Stimulated activated CD8-positive, alpha-beta memory T cell treated with anti-CD3 and anti-CD28 coated beads, Interleukin-15, amount 100 ng/mL, for 4 hours (primary cell): ENCODE data around the gene ALOXE3.
A peak's percentile ranks its signal among the peaks of the same experiment; 100 is the strongest.

Experiments used
- DNase-seq, 2 donors: peaks; one replicate each; pipeline ENCODE4 v3.0.0-alpha.2; 2020; ENCODE audit warnings: low read depth in 2 of 2

Gene ALOXE3

DNA sequence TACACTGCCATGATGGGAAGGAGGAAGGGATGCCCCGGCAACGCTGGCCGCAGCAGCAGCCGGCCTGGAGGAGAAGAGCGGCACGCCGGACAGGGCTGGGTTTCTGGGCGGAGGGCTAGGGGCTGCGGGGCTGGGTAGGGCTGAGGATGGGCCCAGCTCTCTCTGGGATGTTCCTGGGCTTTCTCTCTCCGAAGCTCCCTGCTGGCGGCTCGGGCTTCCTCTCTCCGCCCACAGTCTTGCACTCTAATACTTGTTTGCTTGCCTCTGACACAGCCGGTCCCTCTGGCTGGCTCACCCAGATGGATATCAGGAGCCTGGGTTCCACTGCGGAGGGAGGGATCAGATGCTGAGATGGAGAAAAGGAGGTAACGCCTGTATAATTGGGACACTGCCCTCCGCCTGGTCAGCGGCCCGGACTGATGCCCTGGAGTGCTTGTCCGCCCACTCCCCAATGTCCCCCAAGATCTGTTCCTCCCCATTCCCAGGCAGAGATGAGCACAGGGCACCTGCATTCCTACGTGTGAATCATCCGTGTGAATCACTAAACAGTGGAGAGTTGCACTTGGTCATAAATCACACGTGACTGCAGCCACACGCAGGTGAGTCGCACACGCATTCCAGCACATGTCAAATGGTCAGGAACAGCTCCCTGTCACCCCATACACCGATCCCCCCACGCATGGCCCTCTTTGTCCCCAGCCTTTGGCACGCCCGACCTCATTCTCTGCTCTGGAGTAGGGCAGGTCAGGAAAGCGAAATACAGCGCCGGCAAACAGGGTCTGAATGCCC, at the start of gene ALOXE3:
TSS of gene ALOXE3 (minus strand) at position 535 of the 789 bp plus-strand sequence. CDS start at position 11, 524 bp downstream.
- DNase-seq, result no peak

DNA sequence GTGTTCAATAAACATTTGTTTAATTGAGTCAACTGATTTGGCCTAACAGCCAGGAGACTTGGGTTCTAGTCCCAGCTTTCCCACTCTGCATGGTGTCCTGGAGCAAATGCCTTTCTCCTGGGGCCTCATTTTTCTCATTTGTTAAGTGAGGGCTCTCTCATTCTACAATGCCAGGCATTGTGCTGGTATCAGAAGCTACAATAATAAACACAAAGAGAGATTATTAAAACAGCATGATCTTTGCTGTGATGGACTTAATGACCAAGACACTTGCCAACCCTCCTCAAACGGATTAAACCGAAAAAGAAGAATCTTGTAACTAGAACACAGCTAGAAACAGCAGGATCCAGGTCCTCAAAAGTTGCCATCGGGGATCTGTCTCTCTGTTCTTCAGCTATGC, 49.2 kb upstream of the ALOXE3 start:
- no peak for DNase-seq

DNA sequence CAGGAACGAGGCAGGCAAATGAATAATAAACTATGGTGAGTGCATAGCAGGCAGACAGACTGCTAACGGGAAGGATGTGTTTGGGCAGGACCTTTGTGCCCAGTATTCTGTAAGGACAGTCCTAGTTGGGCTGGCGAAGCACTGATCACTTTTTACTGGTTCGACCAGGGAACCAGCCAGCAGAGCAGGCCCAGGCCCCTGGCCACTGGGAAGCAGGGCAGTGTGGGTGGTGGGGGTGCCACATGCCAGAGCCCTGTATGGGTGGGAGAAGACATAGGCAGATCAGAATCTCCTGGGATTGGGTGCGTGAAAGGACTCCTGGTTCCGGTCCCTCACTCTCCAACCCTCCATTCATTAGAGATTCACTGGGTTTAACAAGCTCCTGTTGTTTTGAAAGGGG, 48.4 kb upstream of the ALOXE3 start:
- no peak for DNase-seq

DNA sequence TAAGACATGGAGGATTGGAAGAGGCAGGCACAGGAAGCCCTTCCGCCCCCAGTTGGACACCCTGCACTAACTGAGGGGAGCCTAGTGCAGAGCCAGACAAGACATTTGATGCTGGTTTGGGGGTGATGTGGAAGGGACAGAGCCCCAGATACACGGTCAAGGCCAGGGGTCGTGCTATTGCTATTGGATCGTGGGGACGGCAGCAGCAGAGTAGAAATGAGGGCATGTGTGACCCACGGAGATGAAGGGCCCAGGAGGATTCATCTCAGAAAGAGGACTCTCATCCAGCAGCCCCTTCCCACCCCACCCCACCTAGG, 46.5 kb upstream of the ALOXE3 start:
- no peak for DNase-seq

DNA sequence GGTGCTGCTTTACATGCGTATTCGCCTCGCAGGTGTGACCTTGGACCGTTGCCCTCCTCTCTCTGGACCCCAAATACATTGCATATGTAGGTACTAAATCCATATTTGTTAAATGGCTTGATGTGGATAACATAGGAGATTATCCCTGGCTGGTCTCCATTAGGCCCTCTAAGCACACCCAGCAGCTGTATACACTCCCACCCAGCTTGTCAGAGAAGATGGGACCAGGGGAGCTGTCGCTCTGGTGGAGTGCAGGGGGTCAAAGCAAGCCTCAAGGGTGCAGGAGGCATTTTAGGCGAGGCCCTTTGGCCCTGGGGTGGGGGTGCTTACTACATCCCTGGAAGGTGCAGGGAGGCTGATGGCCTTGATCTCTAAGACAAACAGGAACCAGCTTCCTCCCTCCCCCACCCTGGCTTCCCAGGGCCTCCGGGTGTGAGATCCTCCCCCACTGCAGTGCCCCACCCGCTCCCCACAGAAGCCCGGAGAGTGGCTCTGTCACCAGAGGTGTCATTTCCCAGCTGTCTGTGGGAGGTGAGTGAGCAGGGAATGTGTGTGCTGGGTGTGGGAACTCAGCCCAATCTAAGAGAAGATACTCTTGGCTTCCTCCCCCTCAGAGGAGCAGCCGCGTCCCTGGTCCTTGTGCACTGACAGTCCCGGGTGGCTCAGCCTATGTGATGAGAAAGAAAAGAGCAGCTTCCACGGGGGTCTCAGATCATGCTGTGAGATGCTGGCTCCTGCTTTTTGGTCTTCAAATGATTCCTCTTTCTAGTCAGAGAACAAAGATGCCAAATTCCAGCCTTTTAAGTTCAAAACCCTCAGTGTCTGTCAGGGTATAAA, 45.9 kb upstream of the ALOXE3 start:
- no peak for DNase-seq

DNA sequence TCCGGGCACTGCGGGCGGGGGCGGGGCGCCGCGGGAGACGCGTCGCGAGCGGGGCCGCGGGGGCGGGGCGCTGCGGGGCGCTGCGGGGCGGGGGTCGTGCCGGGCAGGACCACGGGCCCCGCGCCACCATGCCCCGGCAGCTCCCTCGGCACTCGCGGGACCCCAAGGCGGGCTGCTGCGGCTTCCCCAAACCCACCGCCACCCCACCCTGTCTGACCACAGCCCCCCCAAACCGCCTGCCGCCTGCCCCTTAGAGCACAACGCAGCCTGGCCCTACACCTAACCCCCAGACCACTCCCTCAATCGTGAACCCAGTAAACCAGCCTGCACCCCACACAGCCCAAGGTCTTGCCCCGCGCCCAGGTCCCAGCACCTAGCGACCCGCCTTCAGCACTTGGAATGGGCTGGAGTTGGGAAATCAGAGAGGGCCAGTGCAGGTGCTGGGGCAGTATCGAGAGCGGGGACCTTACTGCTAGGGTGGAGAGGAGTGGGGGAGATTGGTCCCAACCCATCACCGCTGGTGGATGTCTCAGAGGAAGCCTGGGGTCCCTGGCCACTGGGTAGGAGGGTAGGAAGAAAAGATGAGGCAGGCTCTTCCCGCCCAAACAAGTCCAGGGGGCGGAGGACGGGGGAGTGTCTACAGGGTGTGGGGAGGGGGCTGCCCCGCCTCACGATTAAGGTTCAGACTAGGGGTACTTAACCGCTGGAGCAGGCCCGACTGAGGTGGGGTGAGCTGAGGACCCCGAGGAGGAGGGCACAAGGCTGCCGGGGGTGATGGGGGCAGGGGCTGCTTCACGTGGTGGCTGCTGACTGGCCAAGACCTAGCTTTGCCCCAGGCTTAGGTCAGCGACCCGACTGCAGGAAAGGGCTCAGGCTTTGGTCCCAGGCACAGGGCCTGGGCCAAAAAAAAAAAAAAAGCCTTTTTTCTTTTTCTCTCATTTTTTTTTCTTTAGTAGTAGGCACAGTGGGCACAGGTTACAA, 45.0 kb upstream of the ALOXE3 start:
- no peak for DNase-seq

DNA sequence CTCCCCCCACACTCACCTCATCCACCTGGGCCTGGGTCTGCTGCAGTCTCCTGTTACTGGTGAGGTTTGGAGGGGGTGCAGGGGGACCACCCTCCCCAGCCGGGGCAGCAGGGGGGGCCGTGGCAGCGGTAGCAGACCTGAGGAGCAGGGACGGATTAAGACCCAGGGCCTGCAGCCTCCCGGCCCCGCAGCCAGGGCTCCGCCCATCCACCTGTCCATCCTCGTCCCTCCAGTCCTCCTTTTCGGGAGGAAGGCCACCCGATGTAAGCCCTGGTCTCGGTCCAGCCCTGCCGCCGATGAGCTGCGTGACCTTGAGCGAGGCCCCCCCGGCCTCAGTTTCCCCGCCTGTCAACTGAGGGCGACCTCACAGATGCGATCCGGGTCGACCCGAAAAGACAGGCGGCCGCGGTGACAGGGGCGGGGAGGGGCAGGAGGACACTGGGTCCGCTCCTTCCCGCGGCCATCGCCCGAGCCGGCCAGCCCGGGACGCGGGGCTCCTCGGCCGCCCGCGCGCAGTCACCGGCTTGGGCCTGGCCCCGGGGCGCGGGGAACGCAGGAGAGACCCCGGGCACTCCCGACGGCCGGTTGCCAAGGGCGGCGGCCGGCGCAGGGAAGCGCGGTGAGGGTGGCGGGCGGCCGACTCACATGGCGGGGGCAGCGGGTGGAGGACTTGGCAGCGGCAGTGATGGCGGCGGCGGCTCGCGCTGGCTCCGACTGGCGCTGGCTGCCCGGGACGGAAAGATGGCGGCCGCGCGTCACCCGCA, 44.1 kb upstream of the ALOXE3 start, which contains the start of gene VAMP2:
TSS of gene VAMP2 (minus strand) at position 716 of the 764 bp plus-strand sequence. CDS start at position 647, 69 bp downstream.
- DNase-seq, result peak; percentile 64 to 68

DNA sequence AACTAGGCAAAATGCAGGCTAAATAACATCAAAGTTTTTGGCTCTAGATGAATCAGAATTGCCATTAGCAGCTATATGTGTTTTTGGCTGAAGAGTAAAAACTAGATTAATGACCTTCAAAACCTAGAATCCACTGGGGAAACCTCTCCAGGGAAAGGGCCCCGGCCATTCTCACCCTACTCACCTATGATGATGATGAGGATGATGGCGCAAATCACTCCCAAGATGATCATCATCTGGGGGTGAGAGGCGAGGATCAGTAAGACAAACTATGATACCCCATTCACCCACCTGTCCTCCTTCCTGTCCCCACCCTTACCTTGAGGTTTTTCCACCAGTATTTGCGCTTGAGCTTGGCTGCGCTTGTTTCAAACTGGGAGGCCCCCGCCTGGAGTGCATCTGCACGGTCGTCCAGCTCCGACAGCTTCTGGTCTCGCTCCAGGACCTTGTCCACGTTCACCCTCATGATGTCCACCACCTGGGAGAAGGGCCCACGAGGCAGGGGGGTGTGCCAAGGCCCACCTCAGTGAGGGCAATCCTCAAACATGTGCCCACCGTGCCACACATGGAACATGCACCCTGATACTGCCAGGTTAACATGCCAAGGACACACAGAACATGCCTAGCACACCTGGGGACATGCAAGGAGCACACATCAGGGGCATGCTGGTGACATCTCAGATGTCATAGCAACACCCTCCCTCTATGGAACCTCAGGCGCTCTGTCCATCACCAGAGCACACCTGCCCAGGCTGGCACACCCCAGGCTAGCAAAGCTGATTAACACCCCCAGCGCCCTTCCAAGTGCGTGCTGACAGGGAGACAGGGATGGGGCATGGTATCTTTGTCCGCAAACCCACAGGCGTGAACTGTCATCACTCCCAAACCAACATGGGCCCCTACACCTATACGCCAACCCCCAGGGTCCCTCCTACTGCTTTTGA, 43.2 kb upstream of the ALOXE3 start:
- no peak for DNase-seq

DNA sequence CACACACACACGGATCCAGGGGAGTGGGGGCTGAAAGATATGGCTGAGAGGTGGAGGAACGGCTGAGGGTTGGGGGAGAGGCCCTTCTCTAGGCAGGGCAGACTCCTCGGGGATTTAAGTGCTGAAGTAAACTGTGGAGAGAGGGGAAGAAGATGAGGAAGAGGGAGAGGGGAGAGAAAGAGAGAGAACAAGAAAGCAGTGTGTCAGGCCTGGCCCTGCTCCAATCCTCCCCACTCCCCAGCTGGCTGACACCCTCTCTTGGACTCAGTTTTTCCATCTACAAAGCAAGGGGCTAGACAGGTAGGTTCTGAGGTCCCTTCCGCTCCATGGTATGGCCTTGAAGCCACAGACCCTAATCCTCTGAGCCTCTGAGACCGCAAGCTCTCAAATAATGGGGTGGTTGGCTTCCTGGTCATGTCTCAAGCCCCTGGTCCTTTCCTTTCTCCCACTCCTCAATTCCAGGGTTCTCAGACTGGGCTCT, 42.5 kb upstream of the ALOXE3 start:
- no peak for DNase-seq

DNA sequence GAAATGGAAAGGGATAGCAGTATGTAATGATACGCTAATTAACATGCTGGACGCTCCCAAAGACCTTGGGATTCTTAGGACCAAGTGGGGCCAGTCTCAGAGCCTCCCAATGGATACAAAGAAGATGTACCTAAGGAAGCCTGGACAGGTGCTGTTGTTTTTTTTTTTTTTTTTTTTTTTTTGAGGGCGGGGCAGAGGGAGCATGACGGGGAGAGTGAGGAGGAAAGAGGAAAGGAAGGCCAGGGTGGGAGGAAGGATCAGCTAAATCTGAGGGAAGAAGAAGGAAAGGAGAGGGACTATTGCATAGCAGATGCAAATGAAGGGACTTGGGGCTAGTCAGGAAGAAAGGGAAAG, 41.9 kb upstream of the ALOXE3 start:
- no peak for DNase-seq

DNA sequence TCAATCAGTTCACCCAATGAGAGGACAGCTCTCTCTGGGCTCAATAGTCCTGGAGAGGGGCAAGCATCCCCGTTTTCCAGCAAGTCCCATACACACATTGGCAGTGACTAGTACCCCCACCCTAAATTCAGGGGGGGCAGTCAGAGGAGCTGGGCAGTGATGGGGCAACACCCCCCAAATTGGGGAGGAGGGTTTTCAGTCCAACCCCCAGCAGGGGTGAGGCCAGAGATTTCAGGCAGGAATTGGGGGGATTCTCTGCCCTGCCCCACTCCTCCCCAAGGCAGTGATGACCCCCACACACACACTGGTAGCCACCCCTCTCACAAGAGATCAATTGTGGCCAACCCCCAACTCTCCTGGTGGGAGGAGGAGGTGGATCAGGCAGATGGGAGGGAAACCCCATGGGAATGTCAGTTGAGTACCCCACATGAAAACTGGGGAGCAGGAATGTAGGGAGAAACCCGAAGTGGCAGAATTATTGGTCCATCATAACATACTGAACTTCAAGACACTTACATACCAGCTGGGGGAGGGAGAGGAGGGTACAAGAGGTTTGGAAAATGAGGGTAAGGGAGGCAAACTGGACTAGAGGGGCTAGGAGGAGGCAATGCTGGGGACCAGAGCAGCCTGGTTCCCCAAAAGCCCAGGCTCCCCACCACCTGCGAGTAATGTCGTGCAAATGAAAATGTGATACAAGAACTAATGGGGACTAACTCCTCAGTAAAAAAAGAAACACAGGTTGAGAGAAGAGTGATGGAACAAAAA, 41.3 kb upstream of the ALOXE3 start:
- no peak for DNase-seq

DNA sequence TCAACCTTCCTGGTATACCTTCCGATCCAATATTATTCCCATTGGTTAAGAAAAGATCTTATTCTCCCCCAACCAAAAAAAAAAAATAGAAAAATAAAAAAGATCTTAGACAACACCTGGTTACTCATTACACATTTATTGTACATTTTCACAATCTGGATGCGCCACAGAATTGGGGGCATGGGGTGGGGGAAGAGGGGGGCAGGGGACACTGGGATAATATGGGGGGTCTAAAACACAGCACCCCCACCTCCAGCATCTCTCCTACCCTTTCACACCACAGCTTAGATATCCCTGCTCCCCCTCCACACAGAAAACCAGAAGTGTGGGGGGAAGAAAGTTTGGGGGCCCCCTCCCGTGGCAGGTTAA, 40.7 kb upstream of the ALOXE3 start:
- DNase-seq, result no peak

DNA sequence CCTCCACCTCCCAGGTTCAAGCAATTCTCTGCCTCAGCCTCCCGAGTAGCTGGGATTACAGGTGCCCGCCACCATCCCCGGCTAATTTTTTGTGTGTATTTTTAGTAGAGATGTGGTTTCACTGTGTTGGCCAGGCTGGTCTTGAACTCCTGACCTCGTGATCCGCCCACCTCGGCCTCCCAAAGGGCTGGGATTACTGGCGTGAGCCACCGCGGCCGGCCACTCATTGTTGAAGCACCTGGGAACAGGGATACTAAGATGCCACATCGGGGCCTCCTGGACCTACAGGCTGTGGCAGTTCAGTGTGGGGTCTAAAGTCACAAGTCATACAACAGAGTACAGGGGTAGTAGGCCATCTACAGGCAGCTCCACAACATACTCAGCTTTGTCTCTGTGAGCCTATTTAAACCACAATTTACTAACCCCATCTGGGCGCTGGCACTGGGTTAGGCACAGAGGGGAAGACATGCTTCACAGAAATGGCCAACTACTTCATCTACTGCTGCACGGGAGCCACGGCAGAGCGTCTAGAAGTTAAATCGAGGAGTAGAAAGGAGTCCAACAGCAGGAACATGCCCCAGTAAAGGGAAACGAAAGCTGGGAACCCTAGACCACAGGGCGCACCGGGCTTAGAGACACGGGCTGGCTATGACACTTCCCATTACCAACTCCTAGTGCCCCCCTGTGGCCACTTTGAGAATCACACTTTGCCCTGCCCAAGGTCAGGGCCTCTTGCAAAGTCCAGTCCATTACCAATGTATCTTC, 40.1 kb upstream of the ALOXE3 start:
- peak; percentile 55 to 78 for DNase-seq

DNA sequence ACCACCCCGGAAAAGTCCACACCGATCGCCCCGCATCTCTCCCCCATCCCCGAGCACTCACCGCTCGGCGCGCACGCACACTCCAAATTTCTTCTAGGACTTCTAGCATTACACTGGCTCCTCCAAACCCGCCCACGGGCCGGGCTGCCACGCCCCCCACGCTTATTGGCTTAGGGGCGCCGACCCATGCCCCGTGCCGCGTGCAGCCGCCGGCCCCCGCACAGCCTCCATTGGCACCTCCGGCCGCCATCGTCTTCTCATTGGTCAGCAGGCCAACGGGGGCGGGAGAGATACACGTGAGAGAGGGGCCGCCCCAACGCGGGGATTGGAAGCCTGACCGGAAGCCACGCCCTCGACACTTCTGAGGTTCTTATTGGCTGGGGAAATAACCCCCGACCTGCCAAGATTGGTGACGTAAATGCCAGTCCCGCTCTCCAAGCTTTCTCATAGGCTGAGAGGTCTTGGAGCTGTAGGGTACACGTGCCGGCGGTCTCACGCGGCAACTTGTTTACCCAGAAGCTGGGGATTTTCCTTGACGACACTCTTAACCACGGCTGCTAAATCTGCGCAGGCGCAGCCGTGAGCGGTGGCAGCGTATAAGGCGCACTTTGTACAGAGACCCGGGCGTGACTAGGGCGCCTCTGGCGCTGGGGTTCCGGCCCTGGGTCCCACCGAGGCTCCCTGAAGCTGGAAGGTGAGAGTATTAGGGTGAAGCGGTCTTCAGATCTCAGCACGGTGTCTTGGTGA, 38.1 kb upstream of the ALOXE3 start:
- DNase-seq, result peak; percentile 100

DNA sequence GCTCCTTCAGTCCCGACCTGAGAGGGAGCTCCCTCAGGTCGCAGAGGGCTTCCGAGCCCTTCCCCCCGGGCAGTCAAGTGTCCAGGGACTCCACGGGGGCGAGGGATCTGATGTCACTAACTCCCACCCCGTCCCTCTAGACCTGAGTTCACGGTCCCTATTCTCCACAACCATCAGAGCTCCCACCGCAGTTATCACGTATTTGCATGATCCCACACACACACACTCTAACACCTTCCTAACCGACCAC, 37.6 kb upstream of the ALOXE3 start:
- DNase-seq, result no peak

DNA sequence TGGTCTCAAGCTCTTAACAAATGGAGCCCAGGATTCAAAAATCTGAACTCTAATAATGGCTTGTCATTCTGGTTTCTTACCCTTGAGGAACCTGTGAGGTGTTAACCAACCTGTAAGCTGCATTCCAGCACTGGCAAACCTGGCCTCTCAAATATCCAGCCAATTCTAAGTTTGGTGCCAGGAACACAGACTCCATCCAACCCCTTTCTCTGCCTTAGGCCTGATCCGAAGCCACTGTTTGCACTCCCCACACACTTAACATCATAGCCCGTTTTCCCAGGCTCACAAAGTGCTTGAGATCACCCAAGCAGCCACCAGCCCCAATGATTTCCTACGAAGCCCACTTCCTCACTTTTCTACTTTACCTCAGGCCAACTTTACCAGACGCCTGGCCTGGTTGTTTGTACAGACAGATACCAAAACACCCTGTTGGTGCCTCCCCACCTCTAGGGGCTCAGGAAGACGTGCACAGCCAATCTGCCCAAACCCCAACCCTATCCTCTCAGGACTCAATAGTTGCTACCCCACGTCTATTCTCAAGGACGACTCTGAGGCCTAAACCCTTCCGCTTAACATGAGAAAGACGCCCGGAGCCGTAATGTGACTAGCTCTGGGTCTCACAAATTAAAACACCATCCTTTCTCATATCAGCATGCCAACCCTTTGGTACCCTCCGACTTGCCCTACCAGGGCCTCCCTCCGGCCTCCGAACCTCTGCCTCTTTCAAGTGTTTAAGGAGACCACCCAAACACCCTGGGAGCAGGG, 37.1 kb upstream of the ALOXE3 start:
- no peak for DNase-seq

DNA sequence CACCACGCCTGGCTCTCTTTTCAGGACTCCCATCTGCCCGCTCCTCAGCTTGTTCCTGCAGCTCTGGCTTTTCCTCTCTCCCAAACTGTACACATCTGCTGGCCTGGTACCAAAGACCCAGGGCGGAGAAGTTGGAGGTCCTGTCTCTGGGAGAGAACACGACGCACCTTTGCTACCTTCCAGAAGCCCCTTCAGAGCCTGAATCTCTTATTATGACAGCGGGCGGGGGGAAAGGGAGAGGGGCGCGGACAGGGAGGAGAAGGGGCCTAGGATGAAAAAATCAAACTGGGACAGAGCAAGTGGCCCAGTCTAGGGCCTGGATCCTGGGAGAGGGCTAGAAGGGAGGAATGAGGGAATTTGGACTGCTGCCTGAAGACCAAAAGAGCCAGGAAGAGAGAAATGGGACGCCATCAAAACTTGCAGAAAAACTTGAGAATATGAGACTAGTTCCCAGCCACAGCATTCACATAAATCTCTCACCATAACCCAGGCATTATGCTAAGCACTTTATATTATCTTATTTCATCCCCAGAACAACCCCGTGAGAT, 36.4 kb upstream of the ALOXE3 start:
- no peak for DNase-seq
